ENCODE results near the gene TBX19. TPM values are rescaled to one million over a fixed set of nuclear protein-coding genes. Genes with fewer than 3 reads are reported as not detected.
"Not testable (repeated sequence)": the region's sequence is repeated elsewhere in the genome, so short reads cannot be mapped to it uniquely, and the experiment has no call there.

TBX19 gene
- total RNA-seq, 1 donor from 2014 or later, result 0.33 TPM

DNA sequence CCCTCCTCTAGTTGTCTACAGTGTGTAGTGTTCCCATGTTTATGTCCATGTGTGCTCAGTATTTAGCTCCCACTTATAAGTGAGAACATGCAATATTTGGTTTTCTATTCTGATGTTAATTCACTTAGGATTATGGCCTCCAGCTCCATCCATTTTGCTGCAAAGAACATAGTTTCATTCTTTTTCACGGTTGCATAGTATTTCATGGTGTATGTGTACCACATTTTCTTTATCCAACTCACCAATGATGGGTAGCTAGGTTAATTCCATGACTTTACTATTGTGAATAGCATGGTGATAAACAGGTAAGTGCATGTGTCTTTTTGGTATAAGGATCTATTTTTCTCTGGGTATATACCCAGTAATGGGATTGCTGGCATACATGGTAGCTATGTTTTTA is 67.0 kb downstream of the TBX19 start:
- Histone ChIP-seq H3K36me3 (no peaks in the 10 kb centered on the region), H3K27ac (replicated peaks) (no peak overlapping the region), H3K27me3 (ENCODE audit: low read depth) (no peaks in the 10 kb centered on the region), H3K4me3 (peak overlapping the region; percentile 57), H3K9me3 (replicated peaks) (no peaks in the 10 kb centered on the region), H3K4me1 (peaks cover 6% of the 10 kb centered on the region)
- intact Hi-C loops (cut with micrococcal nuclease), result no loop called here
- TF ChIP-seq CTCF (IDR thresholded peaks at IDR 0.05; ENCODE audit: borderline replicate concordance), result no peak
- no peak for DNase-seq

DNA sequence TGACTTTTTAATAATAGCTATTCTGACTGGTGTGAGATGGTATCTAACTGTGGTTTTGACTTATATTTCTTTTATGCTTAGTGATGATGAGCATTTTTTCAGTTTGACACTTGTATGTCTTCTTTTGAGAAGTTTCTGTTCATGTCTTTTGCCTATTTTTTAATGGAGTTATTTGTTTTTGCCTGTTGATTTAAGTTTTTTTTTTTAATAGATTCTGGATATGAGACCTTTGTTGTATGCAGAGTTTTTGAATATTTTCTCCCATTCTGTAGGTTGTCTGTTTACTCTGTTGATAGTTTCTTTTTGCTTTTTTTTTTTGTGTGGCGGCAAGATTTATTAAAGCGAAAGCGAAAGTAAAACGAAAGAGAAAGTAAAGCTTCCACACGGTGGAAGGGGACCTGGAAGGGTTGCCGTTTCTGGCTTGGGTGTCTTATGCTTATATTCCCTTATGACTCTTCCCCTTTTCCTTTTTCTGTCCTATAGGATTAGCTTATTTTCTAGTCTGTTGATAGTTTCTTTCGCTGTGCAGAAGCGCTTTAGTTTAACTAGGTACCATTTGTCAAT is 67.6 kb downstream of the TBX19 start:
- H3K27ac ChIP-seq (replicated peaks), result peak overlapping the region; percentile 32
- H3K27me3 ChIP-seq (ENCODE audit: low read depth), result no peaks in the 10 kb centered on the region
- DNase-seq, result no peak
- no peaks in the 10 kb centered on the region for H3K9me3 ChIP-seq (replicated peaks)
- peak overlapping the region; percentile 57 for H3K4me3 ChIP-seq
- intact Hi-C loops (cut with micrococcal nuclease), result no loop called here
- TF ChIP-seq CTCF (IDR thresholded peaks at IDR 0.05; ENCODE audit: borderline replicate concordance), result no peak
- peaks cover 1% of the 10 kb centered on the region for H3K4me1 ChIP-seq
- H3K36me3 ChIP-seq, result no peaks in the 10 kb centered on the region

GRCh38 chr1:168354335-168355269 is 73.9 kb downstream of the TBX19 start:
- intact Hi-C loops (cut with micrococcal nuclease); H3K36me3 ChIP-seq; H3K4me1 ChIP-seq; H3K4me3 ChIP-seq; DNase-seq; H3K27me3 ChIP-seq (ENCODE audit: low read depth); H3K9me3 ChIP-seq (replicated peaks); H3K27ac ChIP-seq (replicated peaks): not testable (repeated sequence)

DNA sequence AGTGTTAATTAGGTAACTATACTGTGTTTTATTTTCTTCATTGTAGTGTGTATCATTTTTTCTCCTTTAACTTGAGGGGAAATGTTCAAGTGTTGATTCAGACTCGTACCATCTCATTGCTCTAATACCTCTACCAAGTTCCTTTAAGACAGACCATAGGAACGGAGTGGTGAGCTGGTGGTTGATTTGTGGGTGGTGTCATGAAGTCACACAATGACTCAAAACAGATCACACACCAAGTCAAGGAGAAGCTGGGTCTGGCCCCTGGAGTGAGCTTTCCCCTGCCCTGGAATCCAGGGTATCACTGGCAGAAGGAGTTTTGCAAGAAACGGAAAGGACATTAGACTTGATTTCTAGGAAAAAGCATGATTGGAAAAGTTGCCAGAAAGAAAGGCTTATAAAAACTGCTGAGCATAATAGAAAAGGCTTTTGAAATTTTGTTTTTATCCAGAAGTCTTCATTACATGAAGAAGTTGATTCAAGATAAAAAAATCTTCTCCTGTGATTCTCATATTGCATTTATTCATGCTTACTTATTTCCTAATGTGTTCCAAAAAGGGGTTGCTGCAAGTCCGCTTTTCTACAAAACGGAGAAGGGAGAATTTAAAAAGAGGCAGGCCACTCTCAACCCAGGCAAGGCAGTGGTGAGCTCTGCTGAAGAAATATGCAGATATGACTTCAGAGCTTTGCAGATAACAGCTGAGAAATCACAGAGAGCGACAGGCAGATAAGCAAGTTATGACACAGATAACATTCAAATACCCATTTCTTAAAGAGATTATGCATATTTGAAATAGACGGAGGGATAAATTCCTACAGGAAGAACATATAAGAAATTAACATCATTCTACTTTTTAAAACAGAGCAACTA is 79.7 kb downstream of the TBX19 start:
- Histone ChIP-seq H3K4me1 (peaks cover 5% of the 10 kb centered on the region), H3K27ac (replicated peaks) (no peak overlapping the region), H3K36me3 (no peaks in the 10 kb centered on the region), H3K9me3 (replicated peaks) (no peaks in the 10 kb centered on the region), H3K27me3 (ENCODE audit: low read depth) (no peaks in the 10 kb centered on the region), H3K4me3 (no peak overlapping the region)
- DNase-seq, result no peak
- intact Hi-C loops (cut with micrococcal nuclease), result no loop called here
- no peak for TF ChIP-seq CTCF (IDR thresholded peaks at IDR 0.05; ENCODE audit: borderline replicate concordance)

DNA sequence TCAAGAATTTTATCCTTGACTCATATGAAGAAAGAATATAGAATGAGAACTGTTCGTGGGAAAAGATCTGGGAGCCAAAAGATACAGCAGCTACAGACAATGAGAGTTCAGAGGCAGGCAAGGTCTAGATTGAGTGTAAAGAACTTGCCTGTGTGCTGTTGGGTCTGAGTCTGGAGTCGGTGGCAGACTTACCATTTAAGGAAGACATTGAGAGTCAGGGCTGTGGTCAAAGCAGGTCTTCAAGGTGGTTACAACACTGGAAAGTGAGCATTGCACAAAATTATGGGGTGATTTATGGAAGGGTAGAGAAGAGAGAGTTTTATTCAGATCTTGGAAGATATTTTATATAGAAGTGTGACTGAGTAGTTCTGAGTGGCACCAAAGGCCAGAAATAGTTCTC is 80.6 kb downstream of the TBX19 start:
- H3K36me3 ChIP-seq, result no peaks in the 10 kb centered on the region
- no peaks in the 10 kb centered on the region for H3K9me3 ChIP-seq (replicated peaks)
- no peak for TF ChIP-seq CTCF (IDR thresholded peaks at IDR 0.05; ENCODE audit: borderline replicate concordance)
- H3K4me1 ChIP-seq, result peaks cover 5% of the 10 kb centered on the region
- intact Hi-C loops (cut with micrococcal nuclease), result no loop called here
- no peak for DNase-seq
- H3K4me3 ChIP-seq, result no peak overlapping the region
- no peaks in the 10 kb centered on the region for H3K27me3 ChIP-seq (ENCODE audit: low read depth)
- no peak overlapping the region for H3K27ac ChIP-seq (replicated peaks)

All from left ventricle myocardium inferior (tissue), 1 donor.